GM12878 (cell line): ENCODE measurements around the gene TTF2. TPM values are rescaled to one million over a fixed set of nuclear protein-coding genes. Genes with fewer than 3 reads are reported as not detected.

Experiments used
- ATAC-seq: fragments of 200-7000 bp; cut with Tn5 transposase; 3 replicates; pipeline ENCODE4 v1.9.1; 2020; ENCODE audit warnings: mild to moderate bottlenecking, moderate library complexity
- BruUV-seq: library from RNA; stranded (reverse); fragments of 400-500 nt; replicated peaks from 2 replicates; lab custom pipeline; 2021; lab: Mats Ljungman, UMichigan
- CTCF ChIA-PET: fragments of 300-600 bp; sonication (Branson Sonifier 250); formaldehyde crosslinking; extraction: SDS; loops from one replicate; lab custom pipeline; 2021; ENCODE audit warnings: inconsistent platforms; lab: Yijun Ruan, JAX
- POLR2A ChIA-PET: fragments of 350-600 bp; formaldehyde crosslinking; extraction: SDS; loops from one replicate; lab custom pipeline; 2021; ENCODE audit warnings: inconsistent platforms; lab: Charles Lee
- RAD21 ChIA-PET: fragments of 300-600 bp; sonication (Branson Sonifier 250); formaldehyde crosslinking; loops from one replicate; lab custom pipeline; 2023; ENCODE audit warnings: antibody characterized with exemption; ENCODE audit not compliant: unreplicated experiment; lab: Charles Lee
- SMC1A ChIA-PET: fragments of 300-600 bp; sonication (Branson Sonifier 250); formaldehyde crosslinking; loops from one replicate; lab custom pipeline; 2023; ENCODE audit not compliant: unreplicated experiment, uncharacterized antibody; lab: Charles Lee
- DNase-seq: peaks from one replicate; pipeline ENCODE4 v3.0.0-alpha.2; 2011; ENCODE audit warnings: low read depth, low spot score
- FAIRE-seq: peaks from 3 replicates; lab custom pipeline; 2011; peaks lifted over from hg19 to GRCh38; lab: Jason Lieb, UNC
- H2AFZ ChIP-seq: 2 replicates; pipeline ENCODE4 v1.6.0; 2011; ENCODE audit warnings: low read depth, low read length, control low read depth; ENCODE audit not compliant: control insufficient read depth
- H3K27ac ChIP-seq: 2 replicates; pipeline ENCODE4 v1.5.1; 2011; ENCODE audit warnings: control low read depth; ENCODE audit not compliant: control insufficient read depth, insufficient read depth
- H3K27me3 ChIP-seq, 2 experiments: replicated peaks in 1 of 2; 2 replicates each; pipeline versions ENCODE4 v1.6.0 to v1.6.1; 2011; ENCODE audit warnings: low read length in 1 of 2; ENCODE audit not compliant: control insufficient read depth in 2 of 2, insufficient read depth in 2 of 2
- H3K36me3 ChIP-seq, 2 experiments: 2 replicates each; pipeline ENCODE4 v1.5.1; 2011; ENCODE audit warnings: low read length in 1 of 2; ENCODE audit not compliant: control insufficient read depth in 2 of 2, insufficient read depth in 2 of 2
- H3K4me1 ChIP-seq: 2 replicates; pipeline ENCODE4 v1.6.1; 2011; ENCODE audit warnings: mild to moderate bottlenecking, low read length, moderate library complexity, mixed read lengths; ENCODE audit not compliant: control insufficient read depth, insufficient read depth
- H3K4me2 ChIP-seq: 2 replicates; pipeline ENCODE4 v1.6.0; 2011; ENCODE audit warnings: control low read depth; ENCODE audit not compliant: control insufficient read depth, insufficient read depth
- H3K4me3 ChIP-seq: fragments of 200-600 bp; sonication (generic); 2 replicates; pipeline ENCODE4 v1.5.1; 2016
- H3K79me2 ChIP-seq: 2 replicates; pipeline ENCODE4 v1.6.0; 2011; ENCODE audit warnings: low read length; ENCODE audit not compliant: control insufficient read depth, insufficient read depth
- H3K9ac ChIP-seq: 2 replicates; pipeline ENCODE4 v1.8.0; 2011; ENCODE audit warnings: low read length, control low read depth, mixed read lengths; ENCODE audit not compliant: control insufficient read depth, insufficient read depth
- H3K9me3 ChIP-seq: replicated peaks from 3 replicates; pipeline ENCODE4 v1.5.1; 2011; ENCODE audit warnings: mild to moderate bottlenecking, low read length; ENCODE audit not compliant: control insufficient read depth, insufficient read depth
- H4K20me1 ChIP-seq: 2 replicates; pipeline ENCODE4 v1.6.0; 2011; ENCODE audit not compliant: control insufficient read depth, insufficient read depth
- BHLHE40 ChIP-seq, 2 experiments: fragments of 450-650 bp in 1 of 2; IDR thresholded peaks; 2 replicates each; pipeline ENCODE4 v1.6.1; 2011 to 2017; ENCODE audit warnings: low read depth in 2 of 2, borderline replicate concordance in 1 of 2, improper control_type of control experiment in 1 of 2, low read length in 1 of 2, mild to moderate bottlenecking in 1 of 2
- CREM ChIP-seq: IDR thresholded peaks from 2 replicates; pipeline ENCODE4 v1.6.1; 2014; ENCODE audit warnings: antibody characterized with exemption, low read depth
- EZH2 ChIP-seq: IDR thresholded peaks from 2 replicates; pipeline ENCODE4 v1.6.1; 2012; ENCODE audit warnings: low read depth, mild to moderate bottlenecking, control low read depth, inconsistent platforms, low read length, borderline replicate concordance; ENCODE audit not compliant: control insufficient read depth
- FOS ChIP-seq: IDR thresholded peaks from 3 replicates; pipeline ENCODE4 v1.6.1; 2011; ENCODE audit warnings: borderline replicate concordance; ENCODE audit not compliant: insufficient read length; ENCODE audit errors: extremely low read depth
- GABPA ChIP-seq: IDR thresholded peaks from 2 replicates; pipeline ENCODE4 v1.6.1; 2014; ENCODE audit warnings: antibody characterized with exemption, low read depth, mild to moderate bottlenecking, inconsistent platforms
- IKZF2 ChIP-seq, 2 experiments: fragments of 450-650 bp; IDR thresholded peaks; 2 replicates each; pipeline ENCODE4 v1.6.1; 2017; ENCODE audit warnings: mild to moderate bottlenecking in 2 of 2, moderate library complexity in 2 of 2
- MAX ChIP-seq: IDR thresholded peaks from 2 replicates; pipeline ENCODE4 v1.6.1; 2012; ENCODE audit warnings: low read depth, low read length, improper control_type of control experiment
- PBX3 ChIP-seq: IDR thresholded peaks from 2 replicates; pipeline ENCODE4 v1.6.1; 2011; ENCODE audit warnings: mild to moderate bottlenecking, low read depth, low read length, moderate library complexity; ENCODE audit not compliant: insufficient replicate concordance
- POLR2A ChIP-seq: IDR thresholded peaks from 2 replicates; pipeline ENCODE4 v1.6.1; 2011; ENCODE audit warnings: low read depth, mild to moderate bottlenecking, low read length
- POLR2AphosphoS5 ChIP-seq: IDR thresholded peaks from 2 replicates; pipeline ENCODE4 v1.6.1; 2011; ENCODE audit warnings: mild to moderate bottlenecking, low read length, inconsistent platforms
- SREBF2 ChIP-seq: IDR thresholded peaks from 2 replicates; pipeline ENCODE4 v1.6.1; 2012; ENCODE audit warnings: mild to moderate bottlenecking, low read length
- SUPT20H ChIP-seq: IDR thresholded peaks from 2 replicates; pipeline ENCODE4 v1.6.1; 2011; ENCODE audit warnings: low read depth, mild to moderate bottlenecking, low read length, moderate library complexity, borderline replicate concordance; ENCODE audit not compliant: control insufficient read depth
- SUZ12 ChIP-seq: fragments of 200-600 bp; sonication (generic); IDR thresholded peaks from one replicate; pipeline ENCODE4 v1.6.1; 2018; ENCODE audit warnings: antibody characterized with exemption, mild to moderate bottlenecking; ENCODE audit not compliant: unreplicated experiment
- ZBTB33 ChIP-seq: fragments of 450-650 bp; IDR thresholded peaks from 2 replicates; pipeline ENCODE4 v1.6.1; 2017; ENCODE audit warnings: mild to moderate bottlenecking
- ZNF207 ChIP-seq: fragments of 450-650 bp; IDR thresholded peaks from 2 replicates; pipeline ENCODE4 v1.6.1; 2014; ENCODE audit warnings: antibody characterized with exemption, mild to moderate bottlenecking, borderline replicate concordance
- ZZZ3 ChIP-seq: IDR thresholded peaks from 2 replicates; pipeline ENCODE4 v1.6.1; 2011; ENCODE audit warnings: low read depth; ENCODE audit not compliant: control insufficient read depth, insufficient read length
- WGBS: methylation state at CpG from one replicate; pipeline ENCODE4 v1.1.6; 2016; ENCODE audit warnings: low lambda C conversion rate; ENCODE audit not compliant: insufficient replicate concordance, insufficient coverage; ENCODE audit errors: missing lambda C conversion rate; 5-methylcytosine and 5-hydroxymethylcytosine counted together
- in situ Hi-C: fragments of 300-500 bp; cut with MboI; formaldehyde crosslinking; loops from 9 replicates; pipeline ENCODE4 v1.14.3; 2018; ENCODE audit warnings: mixed read lengths
- intact Hi-C: fragments of 100-400 bp; cut with micrococcal nuclease; formaldehyde crosslinking; loops from one replicate; pipeline ENCODE4 v1.14.2; 2022; ENCODE audit not compliant: unreplicated experiment
- polyA plus RNA-seq, 11 experiments: library from polyadenylated mRNA; depleted of rRNA in 4 of 11; unstranded in 6 of 11; stranded (reverse) in 5 of 11; fragments of >200 nt; fragmentation: Nextera tagmentation in 4 of 11; fragmentation: Illumina TruSeq in 1 of 11; extraction: Ambion mirVana in 4 of 11; extraction: Trizol in 1 of 11; gene quantifications; 1 replicate in 1 of 11; 2 replicates in 10 of 11; pipeline versions ENCODE4 v1.2.1 to v1.2.3, GENCODE V29; 2011 to 2016; ENCODE audit warnings: inconsistent platforms in 2 of 11, missing spikeins in 2 of 11, low read depth in 1 of 11
- total RNA-seq, 4 experiments: library from RNA; depleted of rRNA in 3 of 4; stranded (reverse); fragments of >200 nt in 3 of 4; fragmentation: Illumina TruSeq in 1 of 4; extraction: Trizol in 1 of 4; gene quantifications; 2 replicates each; pipeline versions ENCODE4 v1.2.1 to v1.2.3, GENCODE V29; 2013 to 2021

Gene TTF2
- total and polyA plus RNA-seq, 10 of the 15 experiments (the other 5 are each of a cell fraction or from before 2014, with no cell fraction given) = 17.7 to 134 (median 78.2) TPM

- no TSS peak for BruUV-seq
- 97% methylated on average over 3 of the region's 3 CpGs for whole genome bisulfite sequencing
- in situ Hi-C loops (no loop called here), intact Hi-C loops (no loop called here)
- ChIA-PET CTCF (interaction anchor here (5.1 kb wide), 1 partner anchor 29 kb away, joined by 44 read pairs; no protein-coding TSS in a partner anchor), SMC1A (no interaction called here), RAD21 (no interaction called here), POLR2A (no interaction called here)
- DNase-seq = no peak
- Histone ChIP-seq H4K20me1 (no peaks in the 10 kb centered on the region), H3K9ac (no peak overlapping the region), H3K27ac (no peak overlapping the region), H3K9me3 (no peaks in the 10 kb centered on the region), H3K4me1 (no peaks in the 10 kb centered on the region), H3K79me2 (no peaks in the 10 kb centered on the region), H2AFZ (no peak overlapping the region), H3K27me3 (no peaks in the 10 kb centered on the region), H3K4me3 (no peak overlapping the region), H3K4me2 (no peak overlapping the region), H3K36me3 (peaks cover 16 to 60% of the 10 kb centered on the region in 2 experiments)
- ATAC-seq = no peak
- no peak for FAIRE-seq
- TF ChIP-seq POLR2A (no peak), SREBF2 (no peak), ZZZ3 (no peak), MAX (no peak), SUZ12 (no peak), POLR2AphosphoS5 (no peak)
Measured at GRCh38 chr1:117096951-117097408, 36.9 kb downstream of the TTF2 start.

GRCh38 chr1:117097443-117097842 is 37.3 kb downstream of the TTF2 start:
- Histone ChIP-seq H3K9ac (no peak overlapping the region), H3K27ac (no peak overlapping the region), H3K27me3 (no peaks in the 10 kb centered on the region), H3K79me2 (no peaks in the 10 kb centered on the region), H3K4me1 (no peaks in the 10 kb centered on the region), H3K36me3 (peaks cover 18 to 61% of the 10 kb centered on the region in 2 experiments), H3K4me3 (no peak overlapping the region), H3K4me2 (no peak overlapping the region), H3K9me3 (no peaks in the 10 kb centered on the region), H4K20me1 (no peaks in the 10 kb centered on the region), H2AFZ (no peak overlapping the region)
- 54% methylated on average over 4 of the region's 4 CpGs for WGBS
- FAIRE-seq (no peak), ATAC-seq (no peak), DNase-seq (no peak)
- ChIA-PET SMC1A (no interaction called here), POLR2A (no interaction called here), CTCF (interaction anchor here (1.4 kb wide), 1 partner anchor 30 kb away, joined by 6 read pairs; no protein-coding TSS in a partner anchor), RAD21 (no interaction called here)
- in situ Hi-C loops (no loop called here), intact Hi-C loops (no loop called here)
- no TSS peak for BruUV-seq
- TF ChIP-seq IKZF2 (IDR thresholded peaks at IDR 0.05) (no peak), EZH2 (no peak), ZNF207 (no peak), SUPT20H (no peak), GABPA (no peak), ZBTB33 (no peak), FOS (no peak), PBX3 (no peak), CREM (no peak), SUZ12 (no peak), BHLHE40 (IDR thresholded peaks at IDR 0.05; ENCODE audit: borderline replicate concordance in 1 of 2, low read depth in 2 of 2, low read length in 1 of 2) (no peak)
